Kasumi-1 (cell line): ENCODE data around the gene GPBAR1.

Experiments used
- DNase-seq, 2 experiments: peaks; one replicate each; lab custom pipeline; 2025; lab: John Stamatoyannopoulos, UW

GPBAR1 gene

DNA sequence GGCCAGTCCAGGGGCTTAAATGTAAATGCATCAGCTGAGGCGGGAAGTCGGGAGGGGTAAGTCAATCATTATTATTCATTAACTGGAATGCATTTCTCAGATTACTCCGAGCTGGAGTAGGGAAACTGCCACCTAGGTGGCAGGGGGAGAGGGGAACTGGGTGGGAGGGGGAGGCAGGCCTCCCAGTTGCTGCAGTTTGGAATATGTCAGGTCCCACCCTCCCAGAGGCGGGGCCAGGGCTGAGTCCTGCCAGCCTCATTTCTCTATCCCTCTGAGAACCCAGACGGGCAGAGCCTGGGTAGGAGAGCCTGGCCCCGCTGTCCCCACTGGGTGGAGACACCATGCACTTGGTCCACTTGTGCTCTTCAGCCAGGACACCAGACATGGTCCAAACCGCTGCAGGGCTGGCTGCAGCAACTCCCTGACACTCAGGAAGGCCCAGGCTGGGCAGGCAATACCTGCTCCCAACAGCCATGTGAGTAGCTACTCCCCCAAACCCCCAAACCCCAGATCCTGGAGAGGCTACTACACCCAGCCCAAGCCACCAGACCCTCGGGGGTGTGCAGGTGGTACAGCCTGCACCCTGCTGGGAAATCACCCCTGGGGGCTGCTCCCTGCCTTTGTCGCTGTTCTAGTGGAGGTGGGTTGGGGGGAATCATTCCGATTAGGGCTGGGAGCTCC lies at the start of gene GPBAR1:
Gene GPBAR1, plus strand, starts transcription at position 274 of the 681 bp plus-strand sequence. CDS start 1,710 bp downstream, outside the sequence.
- DNase-seq: no peak

DNA sequence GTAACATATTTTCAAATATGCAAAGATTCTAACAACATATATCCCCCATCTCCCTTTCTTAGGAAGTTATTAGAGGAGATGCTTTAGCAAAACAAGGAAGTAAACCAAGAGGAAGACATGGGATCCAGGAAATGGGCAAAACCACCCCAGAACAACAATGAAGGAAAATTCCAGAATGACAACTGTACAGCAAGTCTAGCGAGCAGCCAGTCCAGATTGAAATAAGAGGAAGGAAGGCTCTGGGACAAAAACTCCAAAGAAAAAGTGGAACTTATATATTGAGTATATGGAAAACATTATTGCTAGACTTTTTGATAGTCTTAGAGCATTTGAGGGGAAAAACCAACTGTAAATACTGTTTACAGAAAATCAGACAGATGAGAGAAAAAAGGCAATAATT lies 46.7 kb upstream of the GPBAR1 start:
- DNase-seq: no peak

GRCh38 chr2:218216336-218216673 lies 44.5 kb upstream of the GPBAR1 start:
- no peak for DNase-seq

GRCh38 chr2:218216674-218217359 lies 44.0 kb upstream of the GPBAR1 start, which contains the start of gene ARPC2:
ARPC2 (plus strand) TSS chr2:218217189; CDS start chr2:218217471, 282 bp downstream.
- DNase-seq: peak; percentile 68 to 76

DNA sequence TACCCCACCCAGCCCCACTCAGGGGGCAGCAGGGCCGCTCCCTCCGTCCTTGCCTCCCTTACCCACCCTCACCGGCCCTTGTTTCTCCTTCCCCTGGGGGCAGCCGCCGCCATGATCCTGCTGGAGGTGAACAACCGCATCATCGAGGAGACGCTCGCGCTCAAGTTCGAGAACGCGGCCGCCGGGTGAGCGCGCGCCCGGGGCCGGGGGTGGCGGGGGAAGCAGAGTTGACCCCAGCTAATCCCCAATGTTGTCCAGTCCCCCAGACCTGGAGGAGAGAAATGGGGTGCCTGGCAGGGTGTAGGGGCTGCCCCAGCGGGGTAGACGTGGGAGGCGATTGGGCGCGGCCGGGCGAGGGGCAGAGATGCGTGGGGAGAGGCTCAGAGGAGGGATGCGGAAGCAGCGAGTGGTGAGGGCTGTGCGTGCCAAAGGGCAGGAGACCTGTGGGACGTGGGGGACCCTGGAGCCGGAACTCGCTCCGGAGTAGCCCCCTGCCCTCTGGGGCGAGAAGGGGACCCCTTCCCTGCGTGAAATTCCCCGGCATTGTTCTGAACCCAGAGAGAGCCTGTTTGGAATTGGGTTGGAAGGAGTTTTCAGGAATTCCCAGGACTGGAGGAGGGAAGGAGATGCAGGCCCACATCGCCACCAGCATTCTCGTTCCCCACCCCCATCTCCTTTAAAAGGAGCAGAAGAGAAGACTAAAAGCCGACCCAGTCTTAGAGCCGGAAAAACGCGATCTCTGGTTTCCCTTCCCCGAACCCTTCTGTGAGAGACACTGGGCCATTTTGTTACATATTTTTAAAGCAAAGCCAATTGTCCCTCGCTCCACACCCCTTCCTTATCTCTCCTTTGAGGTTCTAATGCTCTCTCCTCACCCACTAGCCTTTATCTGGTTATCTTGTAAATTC lies 43.2 kb upstream of the GPBAR1 start:
- peak; percentile 13 to 32 for DNase-seq

DNA sequence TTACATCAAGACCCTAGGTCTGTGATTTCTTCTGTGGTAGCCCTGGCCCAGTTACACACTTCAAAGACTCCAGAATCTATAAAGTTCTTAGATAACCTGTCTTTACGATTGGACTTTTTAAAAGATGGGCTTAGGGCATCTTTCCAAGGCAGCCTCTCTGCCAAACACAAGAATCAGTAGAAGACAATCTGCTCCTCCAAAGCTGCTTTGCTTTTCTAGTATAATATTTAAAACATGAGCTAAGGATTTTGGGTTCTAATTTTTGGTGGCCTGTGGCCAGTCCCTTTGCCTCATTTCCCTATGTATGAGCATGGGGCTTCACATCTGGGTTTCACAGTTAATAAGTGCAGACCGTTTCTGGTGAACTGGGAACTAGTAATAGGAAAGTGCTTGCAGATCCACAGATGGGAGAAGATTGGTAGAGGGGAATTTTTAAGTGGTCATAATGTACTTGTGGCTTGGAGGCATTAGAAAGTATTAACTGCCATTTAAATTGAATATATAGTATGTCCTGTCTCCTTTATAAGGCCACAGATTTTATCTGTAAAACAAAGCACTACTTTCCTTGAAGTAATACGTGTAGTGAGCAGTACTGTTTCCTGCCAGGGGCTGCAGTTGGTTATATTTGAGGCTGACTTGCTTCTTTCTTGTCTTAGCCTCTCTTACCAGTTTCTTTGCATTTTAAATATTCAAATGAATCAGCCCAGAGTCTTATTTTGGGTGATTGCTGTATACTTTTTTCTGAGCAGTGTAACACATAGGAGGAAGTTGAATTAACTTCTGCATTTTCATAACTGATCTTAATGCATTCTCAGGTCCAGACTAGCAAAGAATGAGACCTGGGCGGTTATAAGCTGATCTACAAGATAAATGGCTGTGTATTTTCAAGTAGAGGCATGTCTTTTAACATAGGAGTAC lies 42.3 kb upstream of the GPBAR1 start:
- peak; percentile 44 to 60 for DNase-seq

GRCh38 chr2:218219934-218220333 lies 40.9 kb upstream of the GPBAR1 start:
- DNase-seq: no peak

DNA sequence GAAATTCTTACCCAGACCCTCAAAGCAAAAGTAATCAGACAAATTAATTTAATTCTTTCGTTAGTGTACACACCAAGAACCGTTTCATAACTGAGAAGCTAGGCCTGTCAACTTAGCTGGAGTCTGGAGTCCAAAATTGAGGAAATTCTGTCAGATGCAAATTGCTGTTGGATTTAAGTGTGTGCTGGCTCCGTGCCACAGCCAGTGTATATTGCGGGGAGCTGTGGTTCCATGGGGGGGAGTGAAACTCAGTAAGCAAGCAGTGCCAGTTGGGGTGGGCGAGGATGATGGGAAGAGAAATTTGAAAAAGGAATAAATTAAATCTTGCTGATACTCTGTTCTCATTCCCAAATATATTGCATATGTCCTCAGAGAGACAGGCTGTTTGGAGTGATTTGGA lies 39.8 kb upstream of the GPBAR1 start:
- no peak for DNase-seq

GRCh38 chr2:218223046-218223445 lies 37.8 kb upstream of the GPBAR1 start:
- DNase-seq: no peak

- no peak for DNase-seq
These were observed 36.6 kb upstream of the GPBAR1 start for GRCh38 chr2:218224186-218224585.

- no peak for DNase-seq
These were observed 33.9 kb upstream of the GPBAR1 start for GRCh38 chr2:218226903-218227302.

- no peak for DNase-seq
These were observed 32.3 kb upstream of the GPBAR1 start for GRCh38 chr2:218228366-218229090.

DNA sequence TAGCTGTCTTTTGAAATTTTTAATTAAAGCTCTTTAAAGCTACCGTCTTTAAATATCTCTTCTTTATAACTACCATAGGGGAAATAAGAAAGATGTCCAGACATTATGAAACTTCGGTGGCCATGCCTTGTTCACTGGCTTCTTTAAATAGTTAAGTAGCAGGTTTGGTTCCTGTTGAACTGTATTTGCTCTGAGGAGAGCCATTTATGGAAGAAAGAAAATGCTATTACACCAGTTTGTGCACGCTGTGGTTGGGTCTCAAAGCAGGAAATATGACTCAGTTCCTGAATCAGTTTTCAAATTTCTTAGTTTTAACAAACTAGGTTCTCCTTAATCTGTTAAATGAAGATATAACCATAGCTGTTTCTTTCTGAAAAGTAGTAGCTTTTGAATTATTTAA lies 31.6 kb upstream of the GPBAR1 start:
- DNase-seq: peak; percentile 67 to 71

- DNase-seq: no peak
These were observed 31.0 kb upstream of the GPBAR1 start for GRCh38 chr2:218229851-218230250.

DNA sequence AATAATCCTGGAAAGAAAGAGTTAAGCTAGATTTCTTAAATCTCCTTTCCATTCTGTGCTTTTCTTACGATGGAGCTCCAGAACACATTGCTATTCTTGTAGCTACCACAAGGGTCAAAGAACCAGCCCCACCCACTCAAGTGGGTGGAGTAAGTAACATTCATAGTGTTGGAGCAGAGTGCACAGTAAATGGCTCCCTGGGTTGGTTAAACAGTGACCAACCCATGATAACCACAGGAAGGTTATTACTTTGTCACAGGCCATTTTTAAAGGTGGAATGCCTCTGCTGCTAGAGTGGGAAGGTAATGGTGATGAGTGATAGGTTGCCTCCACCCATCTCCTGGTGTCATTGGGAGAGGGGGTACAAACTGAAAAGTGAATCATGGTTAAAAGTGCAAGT lies 29.9 kb upstream of the GPBAR1 start:
- peak in 1 of 2 experiments; percentile 8 for DNase-seq

DNA sequence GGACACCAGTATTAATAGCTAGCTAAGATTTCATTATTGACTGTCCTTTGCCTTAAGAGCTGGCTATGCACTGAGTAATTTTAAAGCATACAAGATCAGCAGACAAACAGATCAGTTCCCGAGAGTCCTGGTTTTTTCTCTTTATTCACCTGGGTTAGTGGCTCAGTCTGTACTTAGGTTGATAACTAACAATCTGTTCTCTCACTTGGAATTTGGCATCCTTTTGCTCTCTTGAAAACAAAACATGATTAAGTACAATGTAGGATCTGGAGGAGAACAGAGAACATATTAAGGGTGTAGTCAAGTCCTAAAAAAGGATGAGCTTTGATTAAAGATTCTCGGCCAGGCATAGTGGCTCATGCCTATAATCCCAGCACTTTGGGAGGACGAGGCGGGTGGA lies 27.3 kb upstream of the GPBAR1 start:
- no peak for DNase-seq

DNA sequence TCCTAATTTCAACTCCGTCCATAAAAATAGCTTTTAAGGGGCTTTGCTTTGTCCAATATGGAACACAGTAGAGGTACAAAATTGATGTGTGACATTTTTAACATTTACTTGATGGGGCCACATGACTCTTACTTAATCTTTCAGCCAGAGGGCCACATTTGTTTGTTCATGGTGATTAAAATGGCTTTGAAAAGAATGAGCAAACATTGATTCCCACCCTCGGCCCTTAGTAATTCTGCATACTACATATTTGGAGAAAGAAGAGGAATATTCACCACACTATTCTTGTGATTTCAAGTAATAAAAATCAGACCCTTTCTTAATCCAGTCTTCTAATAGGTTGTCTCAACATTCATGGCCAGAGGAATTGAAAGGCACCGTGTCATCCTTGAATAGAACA lies 26.3 kb upstream of the GPBAR1 start:
- DNase-seq: no peak

DNA sequence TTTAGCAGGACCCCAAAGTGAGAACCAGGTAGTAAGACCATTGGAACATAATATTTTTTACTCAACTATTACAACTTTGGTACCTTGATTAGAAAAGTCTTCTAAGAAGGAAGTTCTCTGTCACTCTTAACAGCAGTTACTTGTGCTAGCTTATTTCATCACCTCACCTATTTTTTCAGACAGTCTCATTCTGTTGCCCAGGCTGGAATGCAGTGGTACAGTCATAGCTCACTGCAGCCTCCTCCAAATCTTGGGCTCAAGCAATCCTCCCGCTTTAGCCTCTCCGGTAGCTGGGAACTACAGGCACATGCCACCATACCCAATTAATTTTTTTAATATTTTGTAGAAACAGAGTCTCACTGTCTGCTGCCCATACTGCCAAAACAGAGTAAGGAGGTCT lies 25.8 kb upstream of the GPBAR1 start:
- DNase-seq: no peak

- DNase-seq: no peak
These were observed 24.0 kb upstream of the GPBAR1 start for GRCh38 chr2:218236829-218237228.

DNA sequence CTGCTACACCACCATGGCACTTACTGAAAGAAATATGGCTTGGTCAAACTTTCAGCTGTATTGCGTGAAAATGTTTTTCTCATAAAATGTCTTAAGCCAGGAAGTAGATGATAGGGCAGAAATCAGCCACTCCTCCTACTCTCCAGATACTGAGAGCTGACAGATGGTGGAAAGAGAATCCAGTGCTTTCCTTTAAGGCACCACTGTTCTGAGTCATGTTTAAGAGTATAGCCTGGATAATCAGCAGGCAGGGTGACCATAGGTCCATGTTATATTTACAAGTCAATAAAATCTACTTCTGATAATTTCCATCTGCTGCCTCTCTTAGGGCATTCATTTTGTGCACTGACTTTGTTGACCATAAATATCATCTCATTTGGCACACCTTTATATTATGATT lies 21.9 kb upstream of the GPBAR1 start:
- DNase-seq: no peak

GRCh38 chr2:218244204-218244603 lies 16.6 kb upstream of the GPBAR1 start:
- DNase-seq: no peak
